Measurements from ENCODE around the gene DYNC1LI1. TPM values are rescaled to one million over a fixed set of nuclear protein-coding genes. Genes with fewer than 3 reads are reported as not detected.
A peak's percentile ranks its signal among the peaks of the same experiment; 100 is the strongest.
"Not testable (repeated sequence)": the region's sequence is repeated elsewhere in the genome, so short reads cannot be mapped to it uniquely, and the experiment has no call there.

Gene DYNC1LI1
- total and polyA plus RNA-seq, 4 donors, result 26.7 to 39.3 (median 31.0) TPM

DNA sequence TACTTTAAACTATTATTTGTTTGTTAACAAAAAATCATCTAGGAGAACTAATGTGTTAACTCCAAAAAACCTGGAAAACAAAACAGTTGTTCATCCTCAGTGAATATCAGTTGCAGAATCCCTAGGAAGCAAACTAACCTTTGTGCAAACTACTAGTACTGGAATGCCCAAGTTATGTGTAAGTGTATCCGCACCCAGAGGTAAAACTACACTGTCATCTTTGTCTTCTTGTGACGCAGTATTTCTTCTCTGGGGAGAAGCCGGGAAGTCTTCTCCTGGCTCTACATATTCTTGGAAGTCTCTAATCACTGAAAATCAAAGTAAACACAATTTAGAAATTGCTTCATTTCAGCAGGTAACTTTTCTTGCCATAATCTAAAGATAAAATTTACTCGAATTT is 29.8 kb downstream of the DYNC1LI1 start:
- no peaks in the 10 kb centered on the region for H3K27me3 ChIP-seq (ENCODE audit: control insufficient read depth in 1 of 2, insufficient read depth in 2 of 2, low read length in 1 of 2)
- intact Hi-C loops (cut with DNase I), result no loop called here
- H3K4me1 ChIP-seq (ENCODE audit: control insufficient read depth in 1 of 2, insufficient read depth in 2 of 2, low read length in 2 of 2), result peaks cover 0 to under 1% of the 10 kb centered on the region in 2 donors
- DNase-seq (no peak), ATAC-seq (ENCODE audit: low FRiP score) (no peak)
- no peaks in the 10 kb centered on the region for H3K36me3 ChIP-seq (ENCODE audit: control insufficient read depth in 1 of 2, insufficient read depth in 2 of 2, low read length in 1 of 2)
- H3K9me3 ChIP-seq (ENCODE audit: control insufficient read depth, low read length), result no peaks in the 10 kb centered on the region
- H3K27ac ChIP-seq (ENCODE audit: low read depth in 1 of 2, low read length in 2 of 2), result no peak overlapping the region
- no peak overlapping the region for H3K4me3 ChIP-seq (ENCODE audit: low read length in 2 of 2)
- 70 to 74% methylated on average over 4 of the region's 4 CpGs for WGBS, 2 donors

DNA sequence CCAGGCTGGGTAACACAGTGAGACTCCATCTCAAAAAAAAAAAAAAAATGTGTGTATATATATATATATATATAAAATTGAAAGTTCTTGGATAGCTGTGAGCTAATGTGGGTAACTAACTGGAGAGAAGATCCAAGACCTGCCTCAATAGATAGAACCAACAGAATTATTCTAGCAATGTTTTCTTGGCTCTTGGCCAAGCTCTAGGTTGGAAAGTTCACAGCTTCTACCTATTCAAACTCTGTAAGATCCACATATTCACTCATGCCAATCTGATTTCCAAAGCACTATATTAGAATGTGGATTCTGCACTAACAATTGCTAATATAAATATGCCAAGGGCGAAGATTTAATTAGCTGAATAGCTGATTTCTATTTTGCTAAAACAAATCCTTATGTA is 38.2 kb downstream of the DYNC1LI1 start:
- WGBS, 2 donors, result 95 to 99% methylated on average over 1 of the region's 1 CpG
- H3K36me3 ChIP-seq (ENCODE audit: control insufficient read depth in 1 of 2, insufficient read depth in 2 of 2, low read length in 1 of 2), result peaks cover 0 to 2% of the 10 kb centered on the region in 2 donors
- no peak overlapping the region for H3K4me3 ChIP-seq (ENCODE audit: low read length in 2 of 2)
- ATAC-seq (ENCODE audit: low FRiP score) (no peak), DNase-seq (no peak)
- H3K9me3 ChIP-seq (ENCODE audit: control insufficient read depth, low read length), result no peaks in the 10 kb centered on the region
- intact Hi-C loops (cut with DNase I), result no loop called here
- no peaks in the 10 kb centered on the region for H3K27me3 ChIP-seq (ENCODE audit: control insufficient read depth in 1 of 2, insufficient read depth in 2 of 2, low read length in 1 of 2)
- no peaks in the 10 kb centered on the region for H3K4me1 ChIP-seq (ENCODE audit: control insufficient read depth in 1 of 2, insufficient read depth in 2 of 2, low read length in 2 of 2)
- no peak overlapping the region for H3K27ac ChIP-seq (ENCODE audit: low read depth in 1 of 2, low read length in 2 of 2)

DNA sequence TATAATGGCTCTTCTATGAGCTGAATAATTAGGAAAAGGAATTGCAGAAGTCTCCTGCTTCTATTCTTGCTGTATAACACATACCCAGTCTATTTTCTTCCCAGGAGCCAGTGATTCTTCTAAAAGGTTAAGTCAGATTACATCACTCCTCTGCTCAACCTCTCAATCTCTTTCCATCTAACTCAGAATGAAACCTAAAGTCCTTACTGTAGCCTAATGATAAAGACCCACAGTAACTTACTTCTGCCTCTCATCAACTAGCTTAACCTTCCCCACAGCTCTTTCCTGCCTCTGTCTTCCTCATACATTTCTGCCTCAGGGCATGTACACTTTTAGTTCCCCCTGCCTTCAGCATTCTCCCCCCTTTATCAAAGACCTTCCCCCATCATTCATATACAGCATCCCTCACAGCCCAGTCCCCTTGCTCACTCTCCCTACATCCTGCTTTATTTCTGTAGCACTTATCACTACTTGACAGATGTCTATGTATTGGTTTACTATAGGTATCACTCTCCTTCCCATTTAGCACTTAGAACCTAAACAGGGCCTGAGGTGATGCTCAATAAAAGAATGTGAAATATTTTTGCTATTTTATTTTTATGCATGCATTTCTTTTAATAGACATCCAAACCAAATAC is 39.5 kb downstream of the DYNC1LI1 start:
- DNase-seq (no peak), ATAC-seq (ENCODE audit: low FRiP score) (no peak)
- Histone ChIP-seq H3K36me3 (ENCODE audit: control insufficient read depth in 1 of 2, insufficient read depth in 2 of 2, low read length in 1 of 2) (peaks cover 2% of the 10 kb centered on the region in 2 donors), H3K27ac (ENCODE audit: low read depth in 1 of 2, low read length in 2 of 2) (peak overlapping the region in 1 of 2 donors; percentile 40), H3K27me3 (ENCODE audit: control insufficient read depth in 1 of 2, insufficient read depth in 2 of 2, low read length in 1 of 2) (no peaks in the 10 kb centered on the region), H3K4me1 (ENCODE audit: control insufficient read depth in 1 of 2, insufficient read depth in 2 of 2, low read length in 2 of 2) (no peaks in the 10 kb centered on the region), H3K4me3 (ENCODE audit: low read length in 2 of 2) (no peak overlapping the region), H3K9me3 (ENCODE audit: control insufficient read depth, low read length) (no peaks in the 10 kb centered on the region)
- intact Hi-C loops (cut with DNase I), result no loop called here

DNA sequence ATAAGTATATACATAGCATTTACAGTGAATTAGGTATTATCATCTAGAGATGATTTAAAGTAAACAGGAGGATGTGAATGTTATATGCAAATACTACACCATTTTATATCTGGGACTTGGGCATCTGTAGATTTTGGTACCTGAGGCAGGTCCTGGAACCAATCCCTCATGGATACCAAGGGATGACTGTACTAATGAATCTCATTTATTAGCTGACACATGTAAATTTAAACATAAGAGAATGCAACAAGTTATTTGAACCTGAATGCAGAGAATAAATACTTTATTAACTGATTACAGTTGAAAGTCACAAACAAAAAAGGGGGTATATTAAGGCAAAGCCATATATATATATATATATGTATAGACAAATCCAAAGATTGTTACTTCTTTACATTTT is 44.9 kb downstream of the DYNC1LI1 start:
- ATAC-seq (ENCODE audit: low FRiP score) (no peak), DNase-seq (no peak)
- intact Hi-C loops (cut with DNase I), result no loop called here
- peaks cover 2 to 6% of the 10 kb centered on the region in 2 donors for H3K36me3 ChIP-seq (ENCODE audit: control insufficient read depth in 1 of 2, insufficient read depth in 2 of 2, low read length in 1 of 2)
- H3K27me3 ChIP-seq (ENCODE audit: control insufficient read depth in 1 of 2, insufficient read depth in 2 of 2, low read length in 1 of 2), result no peaks in the 10 kb centered on the region
- no peak overlapping the region for H3K4me3 ChIP-seq (ENCODE audit: low read length in 2 of 2)
- H3K27ac ChIP-seq (ENCODE audit: low read depth in 1 of 2, low read length in 2 of 2), result no peak overlapping the region
- H3K4me1 ChIP-seq (ENCODE audit: control insufficient read depth in 1 of 2, insufficient read depth in 2 of 2, low read length in 2 of 2), result no peaks in the 10 kb centered on the region
- no peaks in the 10 kb centered on the region for H3K9me3 ChIP-seq (ENCODE audit: control insufficient read depth, low read length)

DNA sequence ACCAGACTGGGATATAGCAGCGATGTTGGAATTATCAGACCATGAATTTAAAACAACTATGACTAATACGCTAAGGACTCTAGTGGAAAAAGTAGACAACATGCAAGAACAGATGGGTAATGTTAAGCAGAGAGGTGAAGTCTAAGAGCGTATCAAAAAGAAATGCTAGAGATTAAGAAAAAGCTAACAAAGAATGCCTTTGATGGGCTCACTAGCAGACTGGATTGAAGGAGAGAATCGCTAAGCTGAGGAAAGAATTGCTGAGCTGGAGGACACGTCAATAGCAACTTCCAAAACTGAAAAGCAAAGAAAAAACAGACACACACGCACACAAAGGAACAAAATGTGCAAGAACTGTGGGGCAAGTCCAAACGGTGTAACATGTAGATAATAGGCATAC is 48.0 kb downstream of the DYNC1LI1 start:
- no peak for ATAC-seq (ENCODE audit: low FRiP score)
- H3K27me3 ChIP-seq (ENCODE audit: control insufficient read depth in 1 of 2, insufficient read depth in 2 of 2, low read length in 1 of 2), result no peaks in the 10 kb centered on the region
- no peaks in the 10 kb centered on the region for H3K4me1 ChIP-seq (ENCODE audit: control insufficient read depth in 1 of 2, insufficient read depth in 2 of 2, low read length in 2 of 2)
- H3K36me3 ChIP-seq (ENCODE audit: control insufficient read depth in 1 of 2, insufficient read depth in 2 of 2, low read length in 1 of 2), result peaks cover 2 to 3% of the 10 kb centered on the region in 2 donors
- intact Hi-C loops (cut with DNase I), result no loop called here
- H3K27ac ChIP-seq (ENCODE audit: low read depth in 1 of 2, low read length in 2 of 2), result no peak overlapping the region
- WGBS, 2 donors, result 61 to 64% methylated on average over 7 of the region's 7 CpGs
- no peak overlapping the region for H3K4me3 ChIP-seq (ENCODE audit: low read length in 2 of 2)
- no peak for DNase-seq
- H3K9me3 ChIP-seq (ENCODE audit: control insufficient read depth, low read length), result no peaks in the 10 kb centered on the region

DNA sequence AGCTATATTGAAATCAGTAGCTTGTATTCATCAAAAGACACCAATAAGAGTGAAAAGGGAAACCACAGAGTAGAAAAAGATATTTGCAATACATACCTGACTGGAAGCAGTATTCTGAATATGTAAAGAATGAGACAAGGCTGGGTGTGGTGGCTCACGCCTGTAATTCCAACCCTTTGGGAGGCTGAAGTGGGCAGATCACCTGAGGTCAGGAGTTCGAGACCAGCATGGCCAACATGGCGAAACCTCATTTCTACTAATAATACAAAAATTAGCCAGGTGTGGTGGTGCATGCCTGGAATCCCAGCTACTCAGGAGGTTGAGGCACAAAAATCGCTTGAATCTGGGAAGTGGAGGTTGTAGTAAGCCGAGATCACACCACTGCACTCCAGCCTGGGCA is 51.7 kb downstream of the DYNC1LI1 start:
- ATAC-seq (ENCODE audit: low FRiP score); H3K4me1 ChIP-seq (ENCODE audit: control insufficient read depth in 1 of 2, insufficient read depth in 2 of 2, low read length in 2 of 2); H3K27ac ChIP-seq (ENCODE audit: low read depth in 1 of 2, low read length in 2 of 2); H3K36me3 ChIP-seq (ENCODE audit: control insufficient read depth in 1 of 2, insufficient read depth in 2 of 2, low read length in 1 of 2); H3K9me3 ChIP-seq (ENCODE audit: control insufficient read depth, low read length); H3K27me3 ChIP-seq (ENCODE audit: control insufficient read depth in 1 of 2, insufficient read depth in 2 of 2, low read length in 1 of 2); DNase-seq; H3K4me3 ChIP-seq (ENCODE audit: low read length in 2 of 2); intact Hi-C loops (cut with DNase I): not testable (repeated sequence)
- WGBS, 2 donors, result 97% methylated on average over 5 of the region's 5 CpGs

DNA sequence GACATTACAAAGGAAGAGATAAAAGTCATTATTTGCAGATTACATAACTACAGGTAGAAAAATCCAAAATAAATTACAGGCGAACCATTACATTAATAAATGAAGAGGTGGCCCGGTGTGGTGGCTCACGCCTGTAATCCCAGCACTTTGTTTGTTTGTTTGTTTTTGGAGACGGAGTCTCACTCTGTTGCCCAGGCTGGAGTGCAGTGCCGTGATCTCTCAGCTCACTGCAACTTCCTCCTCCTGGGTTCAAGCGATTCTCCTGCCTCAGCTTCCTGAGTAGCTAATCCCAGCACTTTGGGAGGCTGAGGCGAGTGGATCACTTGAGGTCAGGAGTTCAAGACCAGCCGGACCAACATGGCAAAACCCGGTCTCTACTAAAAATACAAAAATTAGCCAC is 53.9 kb downstream of the DYNC1LI1 start:
- H3K27me3 ChIP-seq (ENCODE audit: control insufficient read depth in 1 of 2, insufficient read depth in 2 of 2, low read length in 1 of 2); DNase-seq; H3K9me3 ChIP-seq (ENCODE audit: control insufficient read depth, low read length); intact Hi-C loops (cut with DNase I); H3K4me3 ChIP-seq (ENCODE audit: low read length in 2 of 2); H3K27ac ChIP-seq (ENCODE audit: low read depth in 1 of 2, low read length in 2 of 2); H3K36me3 ChIP-seq (ENCODE audit: control insufficient read depth in 1 of 2, insufficient read depth in 2 of 2, low read length in 1 of 2); ATAC-seq (ENCODE audit: low FRiP score); H3K4me1 ChIP-seq (ENCODE audit: control insufficient read depth in 1 of 2, insufficient read depth in 2 of 2, low read length in 2 of 2): not testable (repeated sequence)
- WGBS, 2 donors, result 92 to 94% methylated on average over 9 of the region's 9 CpGs

DNA sequence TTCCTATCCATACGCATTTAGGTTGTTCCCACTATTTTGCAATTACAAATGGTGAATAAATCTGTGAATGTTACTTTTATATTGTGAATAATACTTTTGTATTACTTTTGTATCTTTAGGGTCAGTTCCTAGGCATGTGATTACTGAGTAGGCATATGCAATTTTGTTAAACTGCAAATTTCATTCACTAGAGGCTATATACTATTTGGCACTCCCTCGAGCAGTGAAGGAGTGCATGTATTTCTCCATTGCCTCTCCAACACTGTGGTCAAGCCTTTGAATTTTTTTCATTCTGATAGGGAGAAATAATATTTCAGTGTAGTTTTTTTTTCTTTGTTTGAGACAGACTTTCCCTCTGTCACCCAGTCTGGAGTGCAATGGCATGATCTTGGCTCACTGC is 59.7 kb downstream of the DYNC1LI1 start:
- H3K27me3 ChIP-seq (ENCODE audit: control insufficient read depth in 1 of 2, insufficient read depth in 2 of 2, low read length in 1 of 2), result no peaks in the 10 kb centered on the region
- H3K36me3 ChIP-seq (ENCODE audit: control insufficient read depth in 1 of 2, insufficient read depth in 2 of 2, low read length in 1 of 2), result no peaks in the 10 kb centered on the region
- no peak overlapping the region for H3K27ac ChIP-seq (ENCODE audit: low read depth in 1 of 2, low read length in 2 of 2)
- no peak for ATAC-seq (ENCODE audit: low FRiP score)
- no peaks in the 10 kb centered on the region for H3K4me1 ChIP-seq (ENCODE audit: control insufficient read depth in 1 of 2, insufficient read depth in 2 of 2, low read length in 2 of 2)
- no peak overlapping the region for H3K4me3 ChIP-seq (ENCODE audit: low read length in 2 of 2)
- intact Hi-C loops (cut with DNase I), result loop anchor here (2.0 kb wide), 2 partner anchors 58 to 154 kb away; no protein-coding TSS in a partner anchor
- no peaks in the 10 kb centered on the region for H3K9me3 ChIP-seq (ENCODE audit: control insufficient read depth, low read length)
- WGBS, 2 donors, result 61 to 64% methylated on average over 2 of the region's 2 CpGs
- no peak for DNase-seq

DNA sequence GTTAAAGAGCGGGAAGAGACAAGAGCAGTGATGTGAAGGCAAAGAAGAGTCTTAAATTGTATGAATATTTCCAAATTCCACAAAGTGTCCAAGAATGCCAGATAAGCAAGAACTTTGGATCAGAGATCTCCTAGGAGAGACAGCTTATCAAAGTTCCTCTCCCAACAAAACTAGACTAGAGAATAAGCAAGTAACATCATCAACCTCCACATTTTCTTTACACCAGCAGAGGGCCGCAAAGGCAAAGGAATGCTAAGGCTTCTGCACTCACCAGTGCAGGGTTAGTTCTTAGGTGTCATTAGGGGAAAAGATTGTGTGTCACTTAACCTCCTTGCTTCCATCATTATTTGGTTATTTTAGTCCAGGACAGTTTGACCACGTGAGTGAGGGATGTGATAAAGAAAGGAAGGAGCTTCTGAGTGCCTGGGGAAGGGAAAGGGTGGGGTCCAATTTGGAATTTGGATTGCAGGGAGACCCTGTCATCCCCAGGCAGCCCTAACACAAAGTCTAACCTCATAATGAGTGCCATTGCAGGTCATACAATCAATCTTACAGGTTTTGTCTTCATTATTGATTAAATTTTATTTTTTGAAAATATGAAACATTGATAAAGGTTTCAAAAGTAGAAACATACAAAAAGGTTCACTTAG is 60.5 kb downstream of the DYNC1LI1 start:
- DNase-seq, result peak in 1 of 2 donors; percentile 69
- intact Hi-C loops (cut with DNase I), result loop anchor here (1.0 to 2.0 kb wide), 3 partner anchors 59 to 155 kb away; no protein-coding TSS in a partner anchor

More for the DNA sequence above, 60.5 kb downstream of the DYNC1LI1 start:
- Histone ChIP-seq H3K27me3 (ENCODE audit: control insufficient read depth in 1 of 2, insufficient read depth in 2 of 2, low read length in 1 of 2) (no peaks in the 10 kb centered on the region), H3K9me3 (ENCODE audit: control insufficient read depth, low read length) (no peaks in the 10 kb centered on the region), H3K27ac (ENCODE audit: low read depth in 1 of 2, low read length in 2 of 2) (no peak overlapping the region), H3K36me3 (ENCODE audit: control insufficient read depth in 1 of 2, insufficient read depth in 2 of 2, low read length in 1 of 2) (no peaks in the 10 kb centered on the region), H3K4me3 (ENCODE audit: low read length in 2 of 2) (no peak overlapping the region), H3K4me1 (ENCODE audit: control insufficient read depth in 1 of 2, insufficient read depth in 2 of 2, low read length in 2 of 2) (no peaks in the 10 kb centered on the region)
- peak; percentile 87 for ATAC-seq (ENCODE audit: low FRiP score)
- WGBS, 2 donors, result 33% methylated on average over 3 of the region's 3 CpGs
